Measurements from ENCODE around the gene CYB561.

Gene CYB561

DNA sequence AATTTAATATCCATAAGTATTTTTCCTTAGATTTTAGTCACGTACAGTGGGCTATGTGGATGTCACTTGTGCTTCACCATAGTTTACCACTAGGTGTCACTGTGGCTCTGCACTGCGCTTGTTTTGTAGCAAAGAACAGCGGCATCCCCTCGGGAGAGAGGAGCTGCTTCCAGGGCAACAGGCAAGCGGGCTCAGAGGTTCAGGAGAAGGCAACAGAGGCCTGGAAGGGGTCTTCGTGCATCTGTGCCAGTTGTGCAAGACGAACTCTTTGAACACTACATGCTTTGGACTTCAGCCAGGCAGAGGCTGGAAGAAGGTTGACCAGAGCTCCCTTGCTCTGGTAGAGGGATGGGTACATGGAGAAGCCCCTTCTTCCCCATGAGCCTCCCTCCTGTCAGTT is 20.6 kb downstream of the CYB561 start:
- TF ChIP-seq ZFX (IDR thresholded peaks at IDR 0.05; ENCODE audit: borderline replicate concordance) (no peak), CTCF (IDR thresholded peaks at IDR 0.05) (peak; percentile 96)
- no peak overlapping the region for H3K27ac ChIP-seq

DNA sequence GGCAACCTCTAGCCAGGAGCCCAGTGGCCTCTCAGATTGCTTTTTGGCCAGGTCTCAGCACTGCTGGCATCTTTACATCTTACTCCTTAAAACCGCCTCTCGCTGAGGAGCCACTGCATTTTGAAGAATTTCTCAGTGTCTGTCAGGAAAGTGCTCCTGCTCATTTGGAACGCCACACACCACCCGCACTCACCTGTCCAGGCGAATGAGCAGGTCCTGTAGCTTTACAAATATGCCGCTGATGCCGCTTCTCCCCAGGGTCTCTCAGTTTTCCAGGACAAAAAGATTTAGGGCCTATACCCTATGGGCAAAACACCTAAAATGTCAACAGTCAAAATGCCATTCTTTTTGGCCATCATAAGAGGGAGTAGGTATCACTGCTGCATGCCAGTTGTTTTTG is 22.1 kb downstream of the CYB561 start:
- no peak overlapping the region for H3K27ac ChIP-seq
- TF ChIP-seq ZFX (IDR thresholded peaks at IDR 0.05; ENCODE audit: borderline replicate concordance) = no peak
- TF ChIP-seq CTCF (IDR thresholded peaks at IDR 0.05) = no peak

- no peak for TF ChIP-seq ZFX (IDR thresholded peaks at IDR 0.05; ENCODE audit: borderline replicate concordance)
- TF ChIP-seq CTCF (IDR thresholded peaks at IDR 0.05) = no peak
- H3K27ac ChIP-seq = no peak overlapping the region
These were observed 22.7 kb downstream of the CYB561 start for GRCh38 chr17:63423251-63423950.

GRCh38 chr17:63421681-63422645 is 24.1 kb downstream of the CYB561 start:
- no peak overlapping the region for H3K27ac ChIP-seq
- TF ChIP-seq ZFX (IDR thresholded peaks at IDR 0.05; ENCODE audit: borderline replicate concordance) = no peak
- no peak for TF ChIP-seq CTCF (IDR thresholded peaks at IDR 0.05)

DNA sequence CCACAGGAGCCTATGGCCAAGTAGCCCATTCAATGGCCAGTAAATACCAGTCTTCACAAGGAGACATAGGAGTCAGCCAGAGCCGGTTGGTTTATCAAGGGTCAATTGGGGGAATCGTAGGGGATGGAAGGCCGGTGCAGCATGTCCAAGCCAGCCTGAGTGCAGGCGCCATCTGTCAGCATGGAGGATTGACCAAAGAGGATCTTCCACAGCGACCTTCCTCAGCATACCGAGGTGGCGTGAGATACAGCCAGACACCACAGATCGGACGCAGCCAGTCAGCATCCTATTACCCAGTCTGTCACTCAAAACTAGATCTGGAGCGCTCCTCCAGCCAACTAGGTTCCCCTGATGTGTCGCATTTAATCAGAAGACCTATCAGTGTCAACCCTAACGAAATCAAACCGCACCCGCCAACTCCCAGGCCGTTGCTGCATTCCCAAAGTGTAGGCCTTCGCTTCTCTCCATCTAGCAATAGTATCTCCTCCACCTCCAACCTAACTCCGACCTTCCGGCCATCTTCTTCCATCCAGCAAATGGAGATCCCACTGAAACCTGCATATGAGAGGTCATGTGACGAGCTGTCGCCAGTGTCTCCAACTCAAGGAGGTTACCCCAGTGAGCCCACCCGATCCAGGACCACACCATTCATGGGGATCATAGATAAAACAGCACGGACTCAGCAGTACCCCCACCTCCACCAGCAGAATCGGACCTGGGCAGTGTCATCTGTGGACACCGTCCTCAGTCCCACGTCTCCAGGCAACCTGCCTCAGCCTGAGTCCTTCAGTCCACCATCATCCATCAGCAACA is 25.0 kb downstream of the CYB561 start:
- H3K27ac ChIP-seq = no peak overlapping the region
- TF ChIP-seq CTCF (IDR thresholded peaks at IDR 0.05) (no peak), ZFX (IDR thresholded peaks at IDR 0.05; ENCODE audit: borderline replicate concordance) (no peak)

DNA sequence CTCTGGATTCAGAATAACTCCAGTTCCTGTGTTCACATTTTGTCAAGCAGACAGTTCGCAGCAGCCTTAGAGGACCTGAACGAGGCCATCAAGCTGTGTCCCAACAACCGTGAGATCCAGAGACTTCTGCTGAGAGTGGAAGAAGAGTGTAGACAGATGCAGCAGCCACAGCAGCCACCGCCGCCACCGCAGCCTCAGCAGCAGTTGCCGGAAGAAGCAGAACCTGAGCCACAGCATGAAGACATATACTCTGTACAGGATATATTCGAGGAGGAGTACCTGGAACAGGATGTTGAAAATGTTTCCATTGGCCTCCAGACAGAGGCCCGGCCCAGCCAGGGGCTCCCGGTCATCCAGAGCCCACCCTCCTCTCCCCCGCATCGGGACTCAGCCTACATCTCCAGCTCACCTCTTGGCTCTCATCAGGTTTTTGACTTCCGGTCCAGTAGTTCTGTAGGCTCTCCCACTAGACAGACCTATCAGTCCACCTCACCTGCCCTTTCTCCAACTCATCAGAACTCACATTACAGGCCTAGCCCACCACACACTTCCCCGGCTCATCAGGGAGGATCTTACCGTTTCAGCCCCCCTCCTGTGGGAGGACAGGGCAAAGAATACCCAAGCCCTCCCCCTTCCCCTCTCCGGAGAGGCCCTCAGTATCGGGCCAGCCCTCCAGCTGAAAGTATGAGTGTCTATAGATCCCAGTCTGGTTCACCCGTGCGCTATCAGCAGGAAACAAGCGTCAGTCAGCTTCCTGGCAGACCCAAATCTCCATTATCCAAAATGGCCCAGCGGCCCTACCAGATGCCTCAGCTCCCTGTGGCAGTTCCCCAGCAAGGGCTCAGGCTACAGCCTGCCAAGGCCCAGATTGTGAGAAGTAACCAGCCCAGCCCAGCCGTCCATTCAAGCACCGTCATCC is 25.9 kb downstream of the CYB561 start:
- H3K27ac ChIP-seq = no peak overlapping the region
- TF ChIP-seq CTCF (IDR thresholded peaks at IDR 0.05) = no peak
- TF ChIP-seq ZFX (IDR thresholded peaks at IDR 0.05; ENCODE audit: borderline replicate concordance) = no peak
